Lower leg skin (tissue), 3 donors: ENCODE data around the gene ZNF385B.

Source experiments
- CTCF ChIP-seq, 3 donors: fragments of 450-650 bp; IDR thresholded peaks; one replicate each; pipeline ENCODE4 v1.5.1; 2016; ENCODE audit warnings: antibody characterized with exemption in 3 of 3, mild to moderate bottlenecking in 3 of 3, moderate library complexity in 2 of 3
- POLR2A ChIP-seq, 2 donors: fragments of 450-650 bp; IDR thresholded peaks; one replicate each; pipeline ENCODE4 v1.6.1; 2016 to 2017; ENCODE audit warnings: antibody characterized with exemption in 2 of 2, mild to moderate bottlenecking in 1 of 2, moderate library complexity in 1 of 2

GRCh38 chr2:179427065-179427464 lies 434.3 kb downstream of the ZNF385B start:
- no peak for TF ChIP-seq CTCF (IDR thresholded peaks at IDR 0.05)
- no peak for TF ChIP-seq POLR2A (IDR thresholded peaks at IDR 0.05)
